ENCODE results near the gene NPAP1.
"Not testable (repeated sequence)": the region's sequence is repeated elsewhere in the genome, so short reads cannot be mapped to it uniquely, and the experiment has no call there.

Gene NPAP1, protein sequence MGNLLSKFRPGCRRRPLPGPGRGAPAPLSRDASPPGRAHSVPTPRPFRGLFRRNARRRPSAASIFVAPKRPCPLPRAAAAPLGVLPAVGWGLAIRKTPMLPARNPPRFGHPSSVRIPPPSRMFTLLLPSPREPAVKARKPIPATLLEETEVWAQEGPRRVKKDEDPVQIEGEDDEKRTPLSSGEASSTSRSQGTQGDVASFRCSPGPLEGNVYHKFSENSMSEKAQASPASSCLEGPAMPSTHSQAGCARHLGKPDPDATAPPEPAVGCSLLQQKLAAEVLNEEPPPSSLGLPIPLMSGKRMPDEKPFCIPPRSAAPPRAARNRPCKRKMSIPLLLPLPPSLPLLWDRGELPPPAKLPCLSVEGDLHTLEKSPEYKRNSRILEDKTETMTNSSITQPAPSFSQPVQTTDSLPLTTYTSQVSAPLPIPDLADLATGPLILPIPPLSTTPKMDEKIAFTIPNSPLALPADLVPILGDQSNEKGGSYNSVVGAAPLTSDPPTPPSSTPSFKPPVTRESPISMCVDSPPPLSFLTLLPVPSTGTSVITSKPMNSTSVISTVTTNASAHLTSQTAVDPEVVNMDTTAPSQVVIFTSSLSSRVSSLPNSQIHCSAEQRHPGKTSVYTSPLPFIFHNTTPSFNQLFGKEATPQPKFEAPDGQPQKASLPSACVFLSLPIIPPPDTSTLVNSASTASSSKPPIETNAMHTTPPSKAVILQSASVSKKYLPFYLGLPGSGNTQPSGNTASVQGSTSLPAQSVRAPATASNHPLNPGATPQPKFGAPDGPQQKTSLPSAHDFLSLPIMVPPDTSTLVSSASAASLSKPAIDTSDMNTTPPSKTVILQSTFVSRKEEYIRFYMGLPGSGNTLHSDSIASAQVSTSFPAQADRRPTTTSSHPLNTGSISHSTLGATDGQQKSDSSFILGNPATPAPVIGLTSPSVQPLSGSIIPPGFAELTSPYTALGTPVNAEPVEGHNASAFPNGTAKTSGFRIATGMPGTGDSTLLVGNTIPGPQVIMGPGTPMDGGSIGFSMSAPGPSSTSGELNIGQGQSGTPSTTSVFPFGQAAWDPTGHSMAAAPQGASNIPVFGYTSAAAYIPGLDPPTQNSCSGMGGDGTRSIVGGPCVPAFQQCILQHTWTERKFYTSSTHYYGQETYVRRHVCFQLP

DNA sequence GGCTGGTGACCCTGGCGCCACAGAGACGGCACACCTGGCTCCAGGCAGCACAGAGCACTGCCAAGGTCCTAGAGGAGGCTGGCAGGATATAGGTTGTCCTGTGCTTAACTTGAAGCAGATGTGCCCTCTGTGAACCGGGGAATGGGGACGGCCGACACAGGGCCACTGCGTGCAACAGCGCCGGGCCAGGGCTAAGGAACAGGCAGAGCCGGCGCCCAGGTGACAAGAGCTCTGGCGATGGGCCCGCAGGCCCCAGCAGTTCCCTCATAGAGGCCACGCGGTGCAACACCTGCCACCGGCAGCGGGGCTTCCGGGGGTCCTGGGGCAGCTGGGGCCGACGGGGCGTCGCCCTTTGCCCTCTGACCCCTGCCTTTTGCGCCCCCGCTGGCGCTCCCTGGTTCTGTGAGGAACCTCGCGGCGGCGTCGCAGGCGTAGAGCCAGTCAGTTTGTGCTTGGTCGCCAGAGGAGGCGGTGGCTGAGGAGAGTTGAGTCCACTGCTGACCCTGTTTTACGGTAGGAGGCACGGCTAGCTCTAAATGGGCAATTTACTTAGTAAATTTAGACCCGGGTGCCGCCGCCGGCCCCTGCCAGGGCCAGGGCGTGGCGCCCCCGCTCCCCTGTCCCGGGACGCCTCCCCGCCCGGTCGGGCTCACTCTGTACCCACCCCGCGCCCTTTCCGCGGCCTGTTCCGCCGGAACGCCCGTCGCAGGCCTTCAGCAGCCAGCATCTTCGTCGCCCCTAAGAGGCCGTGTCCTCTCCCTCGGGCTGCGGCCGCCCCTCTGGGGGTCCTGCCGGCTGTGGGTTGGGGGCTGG lies at the start of gene NPAP1:
Gene NPAP1 (plus strand): TSS at position 444 of the 813 bp plus-strand sequence. CDS start 93 bp downstream, at position 537.
- no peak for DNase-seq

DNA sequence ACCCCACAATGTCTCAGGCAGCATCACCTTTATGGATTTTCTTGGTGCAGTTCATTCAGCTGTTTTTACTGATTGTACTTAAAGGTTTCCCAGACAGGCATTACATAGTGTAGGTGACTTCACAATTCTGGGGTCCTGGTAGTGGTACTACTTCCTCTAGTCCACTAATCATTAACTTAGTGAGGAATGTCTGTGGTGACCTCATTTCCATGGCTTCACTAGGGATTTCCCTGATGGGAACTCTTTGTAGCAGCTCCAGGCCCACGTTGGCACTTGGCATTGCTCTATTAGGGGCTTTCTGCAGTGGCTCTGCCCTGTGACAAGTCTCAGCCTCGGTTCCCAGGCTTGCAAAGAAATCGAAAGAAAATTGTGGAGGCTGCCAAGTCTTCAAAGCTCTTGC lies 48.1 kb upstream of the NPAP1 start:
- DNase-seq: no peak

GRCh38 chr15:24633082-24633481 lies 42.5 kb upstream of the NPAP1 start:
- DNase-seq: no peak

GRCh38 chr15:24639412-24639811 lies 36.2 kb upstream of the NPAP1 start:
- DNase-seq: not testable (repeated sequence)

DNA sequence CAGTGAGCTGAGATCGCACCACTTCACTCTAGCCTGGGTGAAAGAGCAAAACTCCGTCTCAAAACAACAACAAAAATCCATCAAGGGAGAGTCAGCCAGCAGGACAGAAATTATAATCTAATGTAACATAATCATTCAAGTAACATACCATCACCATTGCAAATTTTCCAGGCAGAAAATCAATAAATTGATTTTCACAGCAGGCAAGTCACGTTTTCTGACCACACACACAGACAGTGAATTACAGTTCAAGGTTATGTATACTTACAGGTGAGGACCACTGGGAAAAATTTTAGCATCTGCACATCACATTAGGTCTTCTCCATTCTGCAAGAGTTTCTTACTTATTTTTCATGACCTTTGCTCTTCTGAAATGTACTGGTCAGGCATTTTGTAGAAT lies 29.9 kb upstream of the NPAP1 start:
- no peak for DNase-seq

GRCh38 chr15:24659622-24660021 lies 16.0 kb upstream of the NPAP1 start:
- no peak for DNase-seq

DNA sequence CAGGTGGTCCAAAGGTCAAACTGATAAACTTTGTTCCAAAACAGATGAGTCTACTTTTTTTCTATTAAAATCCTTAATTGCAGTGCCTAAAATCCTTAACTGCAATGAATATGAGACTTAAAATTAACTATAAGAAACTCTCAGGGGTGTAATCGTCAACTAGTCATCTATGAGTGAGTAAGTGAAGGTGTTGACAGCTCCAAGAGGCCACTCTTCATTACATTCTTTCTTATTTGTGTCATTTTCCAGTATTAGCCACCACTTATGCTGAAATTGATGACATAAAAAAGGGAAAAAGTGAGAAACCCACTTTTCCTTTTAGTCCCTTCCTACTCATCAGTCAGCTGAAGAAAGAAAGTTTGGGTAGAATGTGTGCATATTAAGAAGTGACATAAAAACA lies 12.6 kb upstream of the NPAP1 start:
- no peak for DNase-seq

- no peak for DNase-seq
Observed at GRCh38 chr15:24676431-24676830, 856 bp downstream of the NPAP1 start.

GRCh38 chr15:24678485-24678884 lies 2.9 kb downstream of the NPAP1 start:
- no peak for DNase-seq

DNA sequence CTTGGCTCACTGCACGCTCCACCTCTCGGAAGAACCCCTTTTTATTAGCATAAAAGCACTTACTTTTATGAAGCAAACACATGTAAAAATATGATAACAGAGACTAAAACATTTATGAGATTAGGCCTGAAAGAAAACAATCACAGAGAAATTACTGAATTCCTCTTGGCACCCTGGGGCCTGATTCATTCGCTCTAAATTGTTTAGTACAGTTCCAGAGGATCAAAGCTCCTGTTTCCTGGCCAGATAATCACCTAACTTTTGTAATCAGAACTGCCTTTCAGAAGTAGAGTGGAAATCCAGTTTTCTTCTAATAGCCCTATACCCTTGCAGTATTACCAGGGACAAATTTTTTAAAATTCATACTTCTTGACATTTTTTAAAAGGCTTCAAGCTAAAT lies 6.4 kb downstream of the NPAP1 start:
- DNase-seq: no peak

DNA sequence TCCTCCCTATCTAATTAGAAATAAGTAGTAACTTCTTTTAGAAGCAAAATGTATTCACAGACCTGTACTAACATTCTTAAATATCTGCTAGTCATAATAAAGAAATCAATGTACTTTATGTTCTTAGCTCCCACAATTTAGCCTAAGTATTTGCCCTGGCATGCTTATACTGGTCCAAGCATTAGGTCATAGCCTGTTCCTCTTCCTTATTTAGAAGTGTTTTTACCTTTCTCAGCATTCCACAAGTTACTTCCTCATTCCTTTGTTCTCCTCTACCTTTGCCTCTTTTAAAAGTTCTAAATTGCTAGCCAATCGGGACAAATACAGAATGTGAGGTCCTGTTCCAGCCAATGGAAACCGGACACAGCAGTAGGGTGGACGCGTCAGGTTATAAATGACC lies 7.3 kb downstream of the NPAP1 start:
- not testable (repeated sequence) for DNase-seq

GRCh38 chr15:24683736-24684135 lies 8.2 kb downstream of the NPAP1 start:
- no peak for DNase-seq

DNA sequence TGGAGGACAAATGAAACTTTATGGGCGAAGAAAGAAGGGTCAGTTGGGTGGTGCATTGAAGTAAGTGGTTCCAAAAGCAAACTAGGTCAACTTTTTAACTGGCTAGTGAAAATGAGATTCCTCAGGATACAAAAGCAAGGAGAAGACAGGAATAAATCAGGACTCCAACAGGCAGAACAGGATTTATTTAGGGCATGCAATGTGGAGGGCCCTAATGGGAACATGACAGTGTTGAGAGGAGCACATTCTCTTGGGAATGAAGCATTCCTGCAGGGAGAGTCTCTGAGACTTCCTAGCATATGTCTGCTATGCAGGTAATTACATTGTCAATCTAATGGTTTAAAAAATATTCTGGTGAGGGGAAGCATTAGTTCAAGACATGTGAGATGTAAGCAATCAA lies 8.7 kb downstream of the NPAP1 start:
- no peak for DNase-seq

GRCh38 chr15:24696201-24696600 lies 20.6 kb downstream of the NPAP1 start:
- DNase-seq: no peak

- DNase-seq: no peak
Observed at GRCh38 chr15:24696842-24697241, 21.3 kb downstream of the NPAP1 start.

DNA sequence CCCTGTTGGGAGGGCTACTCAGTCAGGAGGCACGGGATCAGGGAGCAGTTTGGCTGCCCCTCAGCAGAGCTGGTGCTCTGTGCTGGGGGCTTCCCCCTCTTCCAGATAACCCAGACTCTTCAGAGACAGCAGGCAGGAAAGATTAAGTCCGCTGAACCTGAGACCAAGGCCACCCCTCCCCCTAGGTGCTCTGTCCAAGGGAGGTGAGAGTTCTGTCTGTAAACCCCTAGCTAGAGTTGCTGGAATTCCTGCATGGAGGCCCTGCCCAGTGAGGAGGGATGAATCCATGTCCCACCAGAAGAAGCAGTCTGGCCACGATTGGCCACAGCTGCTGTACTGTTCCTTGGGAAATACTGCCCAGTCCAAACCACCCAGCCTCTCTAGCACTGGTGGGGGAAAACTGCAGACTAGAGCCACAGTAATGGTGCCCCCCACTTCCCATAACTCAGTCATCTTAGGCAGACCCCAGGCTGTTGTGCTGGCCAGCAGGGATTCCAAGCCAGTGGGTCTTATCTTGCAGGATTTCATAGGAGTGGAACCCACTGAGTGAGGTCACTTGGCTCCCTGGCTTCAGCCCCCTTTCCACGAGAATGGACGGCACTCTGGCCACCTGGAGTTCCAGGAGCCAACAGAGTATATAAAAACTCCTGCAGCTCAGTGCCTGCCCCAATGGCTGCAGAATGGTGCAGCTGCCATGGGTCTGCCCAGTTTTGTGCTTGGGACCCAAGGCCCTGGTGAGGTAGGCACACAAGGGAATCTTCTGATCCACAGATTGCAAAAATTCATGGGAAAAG lies 42.9 kb downstream of the NPAP1 start:
- no peak for DNase-seq

DNA sequence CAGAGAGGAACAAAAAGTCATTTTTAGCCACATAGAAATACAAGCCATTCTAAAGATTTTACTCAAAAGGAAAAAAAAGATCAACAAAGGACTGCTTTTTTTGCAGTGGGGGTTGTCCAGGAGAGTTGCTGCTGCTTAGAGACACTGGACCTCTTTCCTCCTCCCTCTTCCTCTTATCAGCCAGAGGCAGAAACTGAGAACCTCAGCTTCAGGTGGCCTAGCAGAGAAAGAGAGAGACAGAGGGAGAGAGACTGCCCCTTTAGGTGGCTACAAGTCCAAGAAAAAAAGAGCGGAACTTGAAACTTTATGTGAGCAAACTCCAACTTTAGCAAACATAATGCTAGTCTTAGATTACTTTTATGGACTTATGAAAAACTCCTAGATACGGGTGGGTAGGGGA lies 54.2 kb downstream of the NPAP1 start:
- DNase-seq: no peak
